Measurements from ENCODE around the gene LRRC27.

DNA sequence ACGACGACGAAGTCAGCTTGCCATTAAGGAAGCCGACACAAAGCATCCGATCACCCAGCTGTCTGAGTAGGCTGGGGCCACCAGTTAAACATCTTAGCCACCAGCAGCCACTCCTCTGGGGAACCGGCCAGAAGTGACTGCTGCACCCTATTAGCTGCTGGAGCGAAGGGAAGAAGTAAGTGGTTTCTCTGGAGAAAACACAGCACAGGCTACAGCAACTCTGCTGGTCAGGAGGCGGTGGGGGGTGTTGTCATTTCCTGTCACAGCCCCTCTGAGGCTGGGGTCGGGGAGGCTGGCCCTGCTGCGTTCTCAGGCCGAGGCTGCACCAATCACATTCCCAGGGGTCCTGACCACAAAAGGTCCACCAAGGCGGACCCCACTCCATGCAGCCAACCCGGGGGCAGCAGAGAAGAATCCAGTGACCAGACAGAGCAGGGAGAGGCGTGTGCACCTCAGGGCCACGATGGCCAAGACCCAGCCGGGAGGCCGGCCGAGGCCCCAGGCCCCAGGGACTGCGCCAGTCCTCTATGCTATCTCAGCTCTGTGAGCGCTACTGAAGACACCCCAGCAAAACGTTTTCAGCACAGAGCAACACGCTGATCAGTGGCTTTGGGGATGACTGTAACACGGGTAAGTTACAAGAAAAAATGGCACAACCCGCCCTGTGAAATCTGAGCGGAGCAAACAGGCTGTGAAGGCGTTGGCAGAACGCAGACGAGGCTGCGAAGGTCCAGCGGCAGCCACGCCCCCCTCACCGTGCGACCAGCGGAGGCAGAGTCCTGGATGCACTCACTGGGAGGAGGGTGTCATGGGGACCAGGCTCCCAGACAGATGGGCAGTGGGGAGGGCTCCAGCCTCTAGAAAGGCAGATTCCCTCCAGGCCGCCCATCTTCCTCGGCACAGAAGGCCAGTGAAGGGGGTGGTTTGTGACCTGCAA, 49.1 kb upstream of the LRRC27 start:
- TF ChIP-seq, protein P1, sequence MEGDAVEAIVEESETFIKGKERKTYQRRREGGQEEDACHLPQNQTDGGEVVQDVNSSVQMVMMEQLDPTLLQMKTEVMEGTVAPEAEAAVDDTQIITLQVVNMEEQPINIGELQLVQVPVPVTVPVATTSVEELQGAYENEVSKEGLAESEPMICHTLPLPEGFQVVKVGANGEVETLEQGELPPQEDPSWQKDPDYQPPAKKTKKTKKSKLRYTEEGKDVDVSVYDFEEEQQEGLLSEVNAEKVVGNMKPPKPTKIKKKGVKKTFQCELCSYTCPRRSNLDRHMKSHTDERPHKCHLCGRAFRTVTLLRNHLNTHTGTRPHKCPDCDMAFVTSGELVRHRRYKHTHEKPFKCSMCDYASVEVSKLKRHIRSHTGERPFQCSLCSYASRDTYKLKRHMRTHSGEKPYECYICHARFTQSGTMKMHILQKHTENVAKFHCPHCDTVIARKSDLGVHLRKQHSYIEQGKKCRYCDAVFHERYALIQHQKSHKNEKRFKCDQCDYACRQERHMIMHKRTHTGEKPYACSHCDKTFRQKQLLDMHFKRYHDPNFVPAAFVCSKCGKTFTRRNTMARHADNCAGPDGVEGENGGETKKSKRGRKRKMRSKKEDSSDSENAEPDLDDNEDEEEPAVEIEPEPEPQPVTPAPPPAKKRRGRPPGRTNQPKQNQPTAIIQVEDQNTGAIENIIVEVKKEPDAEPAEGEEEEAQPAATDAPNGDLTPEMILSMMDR (IDR thresholded peaks at IDR 0.05), result no peak
- no peak for TF ChIP-seq POLR2A (IDR thresholded peaks at IDR 0.05)
